GM18498 (cell line): ENCODE results near the gene ARGFX.

Experiments
- ATAC-seq: cut with Tn5 transposase; IDR thresholded peaks from one replicate; pipeline ENCODE4 v1.9.1; 2021; ENCODE audit warnings: mild to moderate bottlenecking, moderate library complexity; ENCODE audit not compliant: unreplicated experiment

The ARGFX gene

GRCh38 chr3:121567649-121568048 is at the start of gene ARGFX:
Gene ARGFX, plus strand, starts transcription at chr3:121567949. Its CDS starts 2,765 bp downstream, at chr3:121570714.
- no peak for ATAC-seq

GRCh38 chr3:121517953-121518655 is 49.6 kb upstream of the ARGFX start:
- no peak for ATAC-seq

- ATAC-seq: no peak
These were observed 47.2 kb upstream of the ARGFX start for GRCh38 chr3:121520510-121520909.

DNA sequence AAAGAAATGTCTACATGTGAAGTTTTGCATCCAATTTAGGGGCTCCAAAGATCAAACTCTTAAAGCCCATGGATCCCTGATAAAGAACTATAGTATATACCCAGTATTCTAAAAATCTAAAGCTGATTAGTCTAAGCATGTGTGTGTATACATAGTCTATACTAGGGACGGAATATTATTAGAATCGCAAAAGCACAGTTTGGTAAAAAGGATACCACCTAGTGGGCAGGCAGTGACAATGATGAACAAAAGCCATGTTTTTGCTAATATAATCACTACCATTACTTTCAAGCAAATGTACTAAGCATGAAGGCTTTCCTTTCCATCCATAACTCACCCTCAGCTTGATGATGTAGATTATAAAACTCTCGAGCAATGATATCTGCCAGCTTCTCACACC is 38.4 kb upstream of the ARGFX start:
- ATAC-seq: no peak

- ATAC-seq: peak; percentile 78
These were observed 36.5 kb upstream of the ARGFX start for GRCh38 chr3:121531269-121531668.

DNA sequence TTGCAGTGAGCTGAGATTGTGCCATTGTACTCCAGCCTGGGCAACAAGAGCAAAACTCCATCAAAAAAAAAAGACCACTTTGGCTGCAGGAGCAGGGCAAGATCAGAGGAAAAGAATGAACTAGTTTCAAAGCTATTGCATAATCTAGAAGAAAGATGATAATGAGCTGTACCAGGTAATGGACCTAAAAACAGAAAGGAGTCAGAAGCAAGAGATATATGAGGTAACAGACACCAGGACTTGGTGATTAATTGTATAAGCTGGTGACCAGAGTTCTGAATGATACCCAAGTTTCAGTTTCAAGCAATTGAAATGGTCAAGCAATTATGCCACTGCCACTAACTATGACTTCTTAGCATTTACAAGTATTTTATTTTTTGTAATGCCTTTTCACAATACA is 24.8 kb upstream of the ARGFX start:
- no peak for ATAC-seq

- ATAC-seq: no peak
These were observed 22.6 kb upstream of the ARGFX start for GRCh38 chr3:121545049-121545573.

- ATAC-seq: peak; percentile 76
These were observed 21.9 kb upstream of the ARGFX start, which contains the start of gene POLQ for GRCh38 chr3:121545574-121546455. Gene POLQ, minus strand, starts transcription at chr3:121545988. Its CDS starts 111 bp downstream, at chr3:121545877.

DNA sequence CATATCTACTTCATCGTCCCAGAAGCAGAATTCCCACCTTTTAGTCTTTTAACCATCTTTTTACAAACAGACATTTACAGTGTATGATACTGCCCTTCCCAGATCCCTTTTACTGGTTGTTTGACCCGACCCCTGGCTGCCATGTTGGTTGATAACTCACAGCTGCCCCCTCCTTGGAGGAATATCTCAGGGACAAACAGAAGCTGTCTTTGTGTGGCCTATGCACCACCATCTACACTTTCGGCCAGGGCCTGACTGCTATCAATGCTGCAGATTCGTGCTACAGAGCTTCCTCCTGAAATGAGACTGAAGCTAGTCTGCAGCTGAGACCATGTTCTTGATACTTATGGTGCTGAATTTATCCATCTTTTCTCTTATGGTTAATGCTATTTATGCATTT is 15.4 kb upstream of the ARGFX start:
- no peak for ATAC-seq

DNA sequence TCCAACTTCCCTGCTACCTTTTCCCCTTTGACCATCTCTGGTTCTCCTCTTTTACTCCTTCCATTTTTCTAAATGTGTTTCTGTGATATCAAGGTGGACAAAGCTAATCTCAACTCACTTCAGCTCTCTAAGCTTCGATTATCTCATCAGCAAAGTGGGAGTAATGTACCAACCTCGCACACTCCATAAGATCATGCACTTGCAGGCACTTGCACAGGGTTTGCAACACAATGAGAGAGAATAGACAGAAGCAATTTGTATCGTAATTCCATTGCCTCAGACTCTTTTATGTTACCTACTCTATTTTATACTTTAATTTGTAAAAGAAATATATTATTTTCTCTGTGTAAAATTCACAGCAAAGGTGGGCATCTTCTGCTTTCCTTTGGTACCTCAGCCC is 15.0 kb upstream of the ARGFX start:
- no peak for ATAC-seq

DNA sequence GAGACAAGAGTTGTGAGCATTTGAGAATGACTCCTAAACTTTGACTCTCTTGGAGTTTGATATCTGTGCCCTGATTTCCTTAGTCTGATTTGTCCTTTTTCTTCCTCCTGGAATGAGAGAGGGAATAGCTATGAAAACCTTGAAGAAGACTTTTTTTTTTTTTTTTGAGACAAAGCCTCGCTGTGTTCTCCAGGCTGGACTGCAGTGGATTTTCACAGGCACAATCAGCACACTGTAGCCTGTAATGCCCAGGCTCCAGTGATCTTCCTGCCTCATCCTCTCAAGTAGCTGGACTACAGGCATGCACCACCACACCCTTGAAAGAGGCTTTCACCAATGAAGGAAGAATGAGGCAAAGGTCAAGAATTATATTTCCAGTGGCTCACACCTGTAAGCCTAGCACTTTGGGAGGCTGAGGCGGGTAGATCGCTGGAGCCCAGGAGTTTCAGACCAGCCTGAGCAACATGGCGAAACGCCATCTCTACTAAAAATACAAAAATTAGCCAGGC is 10.3 kb upstream of the ARGFX start:
- ATAC-seq: no peak

GRCh38 chr3:121562148-121562547 is 5.6 kb upstream of the ARGFX start:
- no peak for ATAC-seq

DNA sequence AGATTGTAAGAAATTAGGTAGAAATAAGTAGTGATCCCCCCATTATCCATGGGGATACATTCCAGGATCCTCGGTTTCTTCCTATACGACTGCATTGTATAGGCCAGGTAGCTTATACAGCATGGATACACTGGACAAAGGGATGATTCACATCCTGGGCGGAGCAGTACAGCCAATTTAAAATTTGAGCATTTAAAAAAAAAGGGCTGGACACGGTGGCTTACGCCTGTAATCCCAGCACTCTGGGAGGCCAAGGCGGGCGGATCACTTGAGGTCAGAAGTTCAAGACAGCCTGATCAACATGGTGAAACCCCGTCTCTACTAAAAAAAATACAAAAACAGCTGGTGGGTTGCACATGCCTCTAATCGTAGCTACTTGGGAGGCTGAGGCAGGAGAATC is 976 bp upstream of the ARGFX start:
- ATAC-seq: no peak

GRCh38 chr3:121574449-121574848 is 6.7 kb downstream of the ARGFX start:
- no peak for ATAC-seq

DNA sequence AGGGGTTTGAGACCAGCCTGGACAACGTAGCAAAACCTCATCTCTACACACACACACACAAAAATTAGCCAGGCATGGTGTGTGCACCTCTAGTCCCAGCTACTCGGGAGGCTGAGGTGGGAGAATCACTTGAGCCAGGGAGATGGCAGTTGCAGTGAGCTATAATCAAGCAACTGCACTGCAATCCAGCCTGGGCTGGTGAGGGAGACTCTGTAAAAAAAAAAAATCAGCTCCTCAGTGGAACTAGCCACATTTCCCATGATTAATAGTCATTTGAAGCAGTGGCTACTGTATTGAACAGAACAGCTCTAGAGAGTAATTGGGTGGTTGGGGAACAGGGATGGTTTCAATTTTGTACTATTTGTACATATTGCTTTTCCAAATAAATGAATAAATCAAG is 13.9 kb downstream of the ARGFX start:
- no peak for ATAC-seq

GRCh38 chr3:121584418-121584817 is 16.7 kb downstream of the ARGFX start:
- peak; percentile 72 for ATAC-seq

GRCh38 chr3:121592856-121593702 is 25.3 kb downstream of the ARGFX start, which contains the start of gene FBXO40:
Gene FBXO40, plus strand, starts transcription at chr3:121593379. Its CDS starts 27,197 bp downstream, at chr3:121620576.
- ATAC-seq: peak; percentile 81

- ATAC-seq: peak; percentile 20
These were observed 26.1 kb downstream of the ARGFX start for GRCh38 chr3:121593806-121594205.

DNA sequence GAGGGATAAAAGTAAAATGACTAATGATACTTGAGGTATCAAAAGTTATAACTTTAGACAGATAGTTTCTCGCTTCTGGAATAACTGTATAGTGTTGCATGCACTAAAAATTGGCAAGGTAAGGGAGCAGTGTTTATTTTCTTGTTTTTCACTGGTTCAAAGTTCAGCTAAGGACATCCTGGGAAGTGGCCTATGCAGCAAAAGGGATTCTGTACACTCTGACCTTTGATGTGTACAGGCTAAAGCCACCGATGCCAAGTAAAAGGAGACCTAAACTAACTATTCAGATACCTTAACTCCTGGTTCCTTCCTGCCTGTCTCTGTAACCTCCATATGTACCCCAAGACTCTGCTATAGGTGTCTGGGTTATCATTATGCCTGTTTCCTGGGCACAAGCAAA is 27.1 kb downstream of the ARGFX start:
- ATAC-seq: no peak

- ATAC-seq: no peak
These were observed 28.1 kb downstream of the ARGFX start for GRCh38 chr3:121595765-121596406.
